Caki2 (cell line): ENCODE measurements around the gene ERO1B. TPM values are rescaled to one million over a fixed set of nuclear protein-coding genes. Genes with fewer than 3 reads are reported as not detected.

Experiments
- DNase-seq: peaks from one replicate; pipeline ENCODE4 v3.0.0-alpha.2; 2015; ENCODE audit warnings: low read depth
- in situ Hi-C: cut with HindIII; loops from 2 replicates; pipeline ENCODE4 v1.10.0; 2016; ENCODE audit warnings: low sequenced_read_pairs, low pct_unique_long_range_greater_than_20kb, mixed read lengths
- total RNA-seq: library from RNA; depleted of rRNA; stranded (reverse); fragments of >200 nt; shearing (Covaris generic); gene quantifications from 2 replicates; pipeline ENCODE4 v1.2.3, GENCODE V29; 2014; ENCODE audit warnings: low replicate concordance

Gene ERO1B
- total RNA-seq, 1 experiment from 2014 or later: 4.1 TPM

DNA sequence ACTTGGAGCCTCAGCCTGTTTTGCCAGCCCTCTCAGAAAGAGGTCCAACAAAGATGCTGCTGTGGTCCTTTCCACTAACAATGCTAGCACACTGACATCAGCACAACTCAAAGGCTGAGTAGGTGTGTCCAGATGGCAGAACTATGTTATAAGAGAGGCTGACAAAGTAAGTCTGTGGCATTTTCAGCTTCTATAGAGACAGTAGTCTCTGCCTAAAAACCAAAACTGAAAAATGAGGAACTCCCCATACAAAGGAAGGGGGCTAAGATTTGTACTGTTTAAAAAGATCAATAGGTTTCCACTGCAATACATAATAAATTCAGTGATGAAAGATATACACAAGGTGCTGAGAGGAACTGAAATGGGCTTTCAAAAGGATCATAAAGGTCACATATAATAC is 12.3 kb downstream of the ERO1B start:
- in situ Hi-C loops: no loop called here

GRCh38 chr1:236261898-236262297 is 19.9 kb downstream of the ERO1B start:
- in situ Hi-C loops: no loop called here
- no peak for DNase-seq

More for the DNA sequence above, 12.3 kb downstream of the ERO1B start:
- no peak for DNase-seq

DNA sequence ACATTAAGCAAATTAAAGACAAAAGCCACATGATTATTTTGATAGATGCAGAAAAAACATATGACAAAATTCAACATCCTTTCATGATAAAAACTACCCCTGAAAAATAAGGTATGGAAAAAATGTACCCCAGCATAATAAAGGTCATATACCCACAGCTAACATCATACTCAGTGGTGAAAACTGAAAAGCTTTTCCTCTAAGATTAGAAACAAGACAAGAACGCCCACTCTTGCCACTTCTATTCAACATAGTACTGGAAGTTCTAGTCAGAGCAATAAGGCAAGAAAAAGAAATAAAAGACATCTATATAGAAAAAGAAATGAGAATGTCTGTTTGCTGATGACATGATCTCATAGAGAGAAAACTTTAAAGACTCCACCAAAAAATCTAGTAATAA is 20.7 kb downstream of the ERO1B start:
- in situ Hi-C loops: no loop called here
- no peak for DNase-seq

- DNase-seq: no peak
- in situ Hi-C loops: no loop called here
Observed at GRCh38 chr1:236259043-236259442, 22.7 kb downstream of the ERO1B start.

- no peak for DNase-seq
- in situ Hi-C loops: no loop called here
Observed at GRCh38 chr1:236258114-236258622, 23.6 kb downstream of the ERO1B start.

DNA sequence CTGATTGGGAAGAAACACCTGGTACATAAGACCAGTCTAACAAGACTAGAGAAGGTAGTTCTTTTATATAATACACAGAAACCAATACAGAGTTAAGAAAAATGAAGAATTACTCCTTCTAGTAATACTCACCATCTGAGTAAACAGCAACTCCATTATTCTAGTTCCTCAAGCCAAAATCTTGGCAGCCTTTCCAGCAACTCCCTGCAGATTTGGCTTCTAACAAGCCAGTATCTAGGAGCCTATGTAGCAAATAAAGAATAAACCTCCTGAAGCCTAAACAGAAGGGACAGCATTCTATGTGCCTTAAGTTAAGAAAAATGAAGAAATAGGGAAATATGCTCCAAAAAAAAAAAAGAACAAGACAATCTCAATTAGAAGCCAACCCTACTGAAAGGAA is 24.5 kb downstream of the ERO1B start:
- in situ Hi-C loops: no loop called here
- no peak for DNase-seq

GRCh38 chr1:236253918-236254637 is 27.7 kb downstream of the ERO1B start:
- no peak for DNase-seq
- in situ Hi-C loops: no loop called here

DNA sequence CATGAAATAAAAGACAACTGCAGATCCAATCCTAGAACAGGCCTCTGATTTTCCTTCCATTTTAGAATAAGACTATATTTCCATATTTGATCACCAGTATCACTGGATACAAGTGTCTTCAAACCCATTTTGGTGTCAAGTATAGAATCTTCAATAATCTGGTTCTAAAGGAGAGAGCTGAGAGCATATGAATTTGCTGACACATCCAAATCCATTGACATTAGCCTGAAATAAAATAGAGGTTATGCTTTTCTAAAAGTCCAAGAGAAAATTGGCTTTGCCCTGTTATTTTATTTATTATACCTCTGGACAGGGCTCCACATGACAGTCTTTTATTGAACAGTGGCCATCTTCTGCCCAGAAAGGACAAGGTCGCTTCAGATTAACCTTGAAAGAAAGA is 28.6 kb downstream of the ERO1B start:
- in situ Hi-C loops: no loop called here
- no peak for DNase-seq

GRCh38 chr1:236251587-236251986 is 30.2 kb downstream of the ERO1B start:
- no peak for DNase-seq
- in situ Hi-C loops: no loop called here

DNA sequence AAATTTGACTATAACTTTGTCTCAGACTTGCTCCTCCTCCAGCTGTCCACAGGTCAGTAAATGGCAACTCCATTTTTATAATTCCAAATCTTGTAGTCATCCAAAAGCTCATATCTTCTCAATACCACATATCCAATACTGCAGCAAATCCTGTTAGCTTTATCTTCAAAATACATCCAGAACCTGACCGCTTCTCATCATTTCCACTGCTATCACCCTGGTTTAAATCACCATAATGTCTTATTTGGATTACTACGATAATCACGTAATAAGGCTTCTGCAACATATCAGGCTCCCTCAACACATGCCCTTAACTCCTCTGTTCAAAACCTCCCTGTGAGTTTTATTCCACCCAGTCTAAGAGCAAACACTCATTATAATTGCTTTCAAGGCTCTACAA is 34.5 kb downstream of the ERO1B start:
- no peak for DNase-seq
- in situ Hi-C loops: no loop called here

GRCh38 chr1:236242568-236242967 is 39.2 kb downstream of the ERO1B start:
- no peak for DNase-seq
- in situ Hi-C loops: no loop called here

DNA sequence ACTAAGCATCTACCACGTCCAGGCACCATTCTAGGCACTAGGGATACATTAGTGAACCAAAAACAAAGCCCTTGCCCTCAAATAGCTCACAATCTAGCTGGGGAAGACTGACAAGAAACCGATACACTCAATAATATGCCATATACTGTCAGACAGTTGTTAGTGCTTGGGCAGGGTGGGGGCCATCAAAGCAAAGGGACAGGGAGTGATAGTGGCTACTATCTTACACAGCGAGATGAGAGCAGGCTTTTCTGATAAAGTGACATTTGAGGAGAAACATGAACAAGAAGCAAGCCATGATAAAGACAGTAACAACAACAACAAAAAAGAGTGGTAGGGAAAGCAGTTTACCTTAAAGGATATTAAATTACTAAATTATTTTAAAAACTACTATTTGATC is 41.1 kb downstream of the ERO1B start:
- no peak for DNase-seq
- in situ Hi-C loops: no loop called here

GRCh38 chr1:236239092-236239585 is 42.6 kb downstream of the ERO1B start:
- in situ Hi-C loops: no loop called here
- DNase-seq: no peak

DNA sequence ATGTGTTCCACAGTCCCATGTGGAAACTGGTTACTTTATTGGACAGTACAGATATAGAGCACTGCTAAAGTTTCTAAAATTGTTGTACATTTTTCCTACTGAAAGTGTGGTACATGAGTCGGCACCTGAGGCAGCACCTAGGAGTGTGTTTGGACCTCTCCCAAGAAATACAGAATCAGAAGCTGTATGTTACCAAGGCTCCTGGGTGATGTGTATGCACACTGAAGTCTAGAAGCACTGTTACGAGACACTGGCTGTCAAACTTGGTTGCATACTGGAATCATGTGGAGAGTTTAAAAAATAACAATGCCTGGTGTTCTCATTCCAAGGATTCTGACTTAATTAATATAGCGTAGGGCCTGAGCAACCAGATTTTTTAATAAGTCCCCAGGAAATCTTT is 46.6 kb downstream of the ERO1B start:
- in situ Hi-C loops: no loop called here
- DNase-seq: no peak

DNA sequence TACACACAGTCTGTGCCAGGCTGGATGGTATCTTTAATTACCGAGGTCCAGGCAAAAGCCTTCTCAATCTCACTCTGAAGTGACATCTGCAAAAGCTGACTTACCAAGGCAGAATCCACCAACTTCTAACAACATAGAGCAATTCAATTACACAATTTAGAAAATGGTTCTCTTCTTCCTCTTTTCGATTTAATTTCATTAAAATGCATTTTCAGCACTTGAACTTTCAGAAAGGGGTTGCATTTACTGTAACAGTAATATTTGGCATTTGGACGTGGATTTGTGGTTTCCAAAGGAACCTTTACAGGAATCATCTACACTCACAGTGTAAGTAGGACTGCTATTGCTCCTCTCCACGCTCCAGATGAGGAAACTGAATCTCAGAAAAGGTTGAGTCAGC is 53.3 kb downstream of the ERO1B start:
- no peak for DNase-seq
- in situ Hi-C loops: no loop called here

DNA sequence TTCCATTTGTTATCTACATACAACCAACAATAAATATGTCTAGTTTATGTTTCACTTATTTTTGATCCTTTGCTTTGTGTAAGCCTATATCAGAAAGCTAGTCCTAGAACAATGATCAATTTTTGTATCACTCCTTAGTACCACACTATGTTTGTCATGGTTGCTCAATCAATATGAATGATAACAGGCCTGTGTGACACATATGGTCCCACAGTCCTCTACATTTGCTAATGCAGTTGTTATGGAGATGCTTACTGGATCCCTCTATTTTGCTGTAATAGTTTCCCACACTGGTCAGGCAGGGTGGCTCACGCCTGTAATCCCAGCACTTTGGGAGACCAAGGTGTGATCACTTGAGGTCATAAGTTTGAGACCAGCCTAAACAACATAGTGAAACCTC is 59.1 kb downstream of the ERO1B start:
- no peak for DNase-seq
- in situ Hi-C loops: no loop called here

DNA sequence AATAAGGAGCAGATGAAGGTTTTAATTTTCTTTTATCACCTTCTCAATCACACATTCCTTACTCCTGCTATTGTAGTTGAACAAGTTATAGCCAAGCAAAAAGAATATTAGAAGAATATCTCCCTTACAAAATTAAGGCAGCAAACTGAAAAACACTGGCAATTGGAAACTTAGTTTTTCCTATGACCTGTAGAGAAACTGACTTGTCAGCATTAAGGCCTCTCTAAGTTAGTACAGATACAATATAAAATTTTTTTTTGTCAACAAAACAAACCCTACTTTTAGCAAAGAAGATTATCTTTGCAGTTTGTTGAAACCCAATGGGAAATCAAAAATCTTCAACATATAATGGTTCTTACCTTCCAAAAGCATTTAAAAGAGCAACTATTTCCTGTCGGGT is 61.3 kb downstream of the ERO1B start:
- in situ Hi-C loops: no loop called here
- no peak for DNase-seq

DNA sequence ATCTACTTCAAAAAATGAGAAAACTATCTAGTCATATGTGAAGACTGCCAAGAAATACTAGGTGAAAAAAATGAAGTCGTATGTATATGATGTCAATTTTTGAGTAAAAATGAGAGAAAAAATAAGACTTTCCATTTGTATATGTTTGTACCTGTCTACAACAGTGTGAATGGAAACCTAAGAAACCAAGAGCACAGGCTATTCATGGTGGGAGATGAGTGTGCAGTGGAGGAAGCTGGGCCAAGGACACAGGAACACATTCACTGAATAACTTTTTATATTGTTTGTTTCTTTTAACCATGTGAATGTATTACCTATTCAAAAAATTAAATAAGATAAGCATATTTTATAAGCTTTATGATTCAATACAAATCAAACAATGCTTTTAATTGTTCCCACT is 67.0 kb downstream of the ERO1B start:
- in situ Hi-C loops: no loop called here
- DNase-seq: no peak

GRCh38 chr1:236213534-236213933 is 68.2 kb downstream of the ERO1B start:
- no peak for DNase-seq
- in situ Hi-C loops: no loop called here

- DNase-seq: no peak
- in situ Hi-C loops: no loop called here
Observed at GRCh38 chr1:236211815-236212214, 69.9 kb downstream of the ERO1B start.
